ENCODE data around the gene NSMCE1. TPM values are rescaled to one million over a fixed set of nuclear protein-coding genes. Genes with fewer than 3 reads are reported as not detected.
"Not testable (repeated sequence)": the region's sequence is repeated elsewhere in the genome, so short reads cannot be mapped to it uniquely, and the experiment has no call there.

Gene NSMCE1
- total RNA-seq, 1 donor from 2014 or later, result 34.0 TPM

- no peak for DNase-seq
These were observed 953 bp upstream of the NSMCE1 start for GRCh38 chr16:27269300-27270150.

- no peak for DNase-seq
These were observed 1.4 kb downstream of the NSMCE1 start for GRCh38 chr16:27267037-27267677.

GRCh38 chr16:27265982-27266381 lies 2.6 kb downstream of the NSMCE1 start:
- no peak for DNase-seq

GRCh38 chr16:27264151-27264550 lies 4.4 kb downstream of the NSMCE1 start:
- no peak for DNase-seq

GRCh38 chr16:27262904-27263423 lies 5.6 kb downstream of the NSMCE1 start:
- not testable (repeated sequence) for DNase-seq

- DNase-seq, result no peak
These were observed 8.9 kb downstream of the NSMCE1 start for GRCh38 chr16:27259710-27260109.

- DNase-seq, result no peak
These were observed 10.3 kb downstream of the NSMCE1 start for GRCh38 chr16:27258241-27258734.

- no peak for DNase-seq
These were observed 11.3 kb downstream of the NSMCE1 start for GRCh38 chr16:27257271-27257670.

GRCh38 chr16:27256861-27257260 lies 11.7 kb downstream of the NSMCE1 start:
- DNase-seq, result no peak

GRCh38 chr16:27254262-27254811 lies 14.2 kb downstream of the NSMCE1 start:
- no peak for DNase-seq

- DNase-seq, result no peak
These were observed 15.0 kb downstream of the NSMCE1 start for GRCh38 chr16:27253526-27253930.

GRCh38 chr16:27252206-27252585 lies 16.4 kb downstream of the NSMCE1 start:
- no peak for DNase-seq

GRCh38 chr16:27251541-27252205 lies 16.9 kb downstream of the NSMCE1 start:
- peak; percentile 60 for DNase-seq

- DNase-seq, result not testable (repeated sequence)
These were observed 19.7 kb downstream of the NSMCE1 start for GRCh38 chr16:27248886-27249285.

- no peak for DNase-seq
These were observed 20.5 kb downstream of the NSMCE1 start for GRCh38 chr16:27248036-27248435.

- DNase-seq, result not testable (repeated sequence)
These were observed 21.5 kb downstream of the NSMCE1 start for GRCh38 chr16:27247076-27247475.

GRCh38 chr16:27246439-27246838 lies 22.1 kb downstream of the NSMCE1 start:
- no peak for DNase-seq

GRCh38 chr16:27245276-27246172 lies 23.0 kb downstream of the NSMCE1 start:
- peak; percentile 88 for DNase-seq

- no peak for DNase-seq
These were observed 24.2 kb downstream of the NSMCE1 start for GRCh38 chr16:27244363-27244755.

GRCh38 chr16:27243725-27244362 lies 24.7 kb downstream of the NSMCE1 start:
- no peak for DNase-seq
